Activated T-cell treated with anti-CD3 and anti-CD28 coated beads, Interleukin-2, amount 50 U/mL, for 4 hours (primary cell): ENCODE results near the gene ZNF32. TPM values are rescaled to one million over a fixed set of nuclear protein-coding genes. Genes with fewer than 3 reads are reported as not detected.

ENCODE experiments used
- ATAC-seq, 2 donors: fragments of 200-7000 bp; cut with Tn5 transposase; one replicate each; pipeline ENCODE4 v1.10.0; 2021
- DNase-seq: peaks from one replicate; pipeline ENCODE4 v3.0.0-alpha.2; 2020
- H3K27me3 Mint-ChIP-seq: one replicate; pipeline ENCODE4 v1.8.0; 2021; ENCODE audit warnings: low read depth, mixed read lengths
- H3K36me3 Mint-ChIP-seq: one replicate; pipeline ENCODE4 v1.8.0; 2022; ENCODE audit warnings: mixed read lengths; ENCODE audit not compliant: insufficient read depth
- H3K4me1 Mint-ChIP-seq: one replicate; pipeline ENCODE4 v1.8.0; 2021; ENCODE audit warnings: low read depth, mixed read lengths
- H3K4me3 Mint-ChIP-seq: one replicate; pipeline ENCODE4 v1.8.0; 2021; ENCODE audit warnings: mild to moderate bottlenecking, moderate library complexity, mixed read lengths
- H3K9me3 Mint-ChIP-seq: one replicate; pipeline ENCODE4 v1.8.0; 2021; ENCODE audit warnings: mixed read lengths
- total RNA-seq, 3 donors: library from RNA; stranded (reverse); gene quantifications; one replicate each; pipeline ENCODE4 v1.2.1, GENCODE V29; 2021

ZNF32 gene
- total RNA-seq, 3 donors from 2014 or later, result 17.8 to 23.6 (median 22.4) TPM

DNA sequence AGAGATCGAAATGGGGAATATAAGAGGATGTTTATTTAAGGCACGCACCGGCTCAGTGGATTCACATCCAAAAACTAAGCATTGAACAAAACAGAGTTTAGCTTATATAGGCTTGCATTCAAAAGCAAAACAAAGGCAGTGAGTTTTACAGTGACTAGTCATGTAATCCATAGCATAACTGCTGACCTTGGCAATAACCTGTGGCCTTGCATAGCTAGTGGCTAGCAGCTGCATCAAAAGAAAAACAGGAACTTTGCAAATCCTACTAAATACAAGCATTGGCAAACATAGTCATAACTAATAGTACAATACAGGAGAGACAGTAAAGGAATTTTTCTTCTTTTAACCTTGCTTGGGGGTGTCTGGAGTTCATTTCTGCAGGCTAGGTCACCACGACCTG, 52.1 kb downstream of the ZNF32 start:
- Mint-ChIP-seq H3K9me3 (peaks cover 5% of the 10 kb centered on the region), H3K4me3 (no peak overlapping the region), H3K36me3 (no peaks in the 10 kb centered on the region), H3K27me3 (no peaks in the 10 kb centered on the region), H3K4me1 (peaks cover 26% of the 10 kb centered on the region)
- DNase-seq, result no peak
- no peak for ATAC-seq

DNA sequence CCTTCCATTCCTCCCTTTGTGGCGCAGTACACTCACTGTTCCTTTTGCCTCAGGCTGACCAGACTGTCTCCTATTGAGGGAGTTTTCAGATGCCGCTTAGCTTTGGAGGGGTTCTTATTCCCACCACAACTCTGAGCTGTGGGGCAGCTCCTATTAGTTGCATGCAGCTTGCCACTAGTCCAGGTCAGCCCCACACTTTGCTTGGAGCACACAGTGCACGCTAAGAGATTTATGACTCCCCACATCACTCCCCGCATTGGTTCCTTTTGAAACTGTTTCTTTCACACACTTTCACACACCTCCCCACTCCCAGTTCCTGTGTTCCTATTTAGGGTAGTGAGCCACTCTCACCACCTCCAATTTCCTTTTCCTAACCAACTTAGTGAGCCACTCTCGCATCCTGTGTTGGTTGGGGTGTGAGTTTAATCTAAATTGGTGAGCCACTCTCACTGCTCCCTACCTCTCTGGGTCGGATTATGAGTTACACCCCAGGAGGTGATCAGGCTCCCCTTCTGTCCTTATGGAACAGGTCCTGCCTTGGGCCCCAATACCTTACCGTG, 52.9 kb downstream of the ZNF32 start:
- ATAC-seq (peak; percentile 78 to 89), DNase-seq (no peak)
- H3K4me3 Mint-ChIP-seq, result peak overlapping the region; percentile 69
- H3K36me3 Mint-ChIP-seq, result no peaks in the 10 kb centered on the region
- peaks cover 7% of the 10 kb centered on the region for H3K9me3 Mint-ChIP-seq
- H3K27me3 Mint-ChIP-seq, result no peaks in the 10 kb centered on the region
- H3K4me1 Mint-ChIP-seq, result peaks cover 26% of the 10 kb centered on the region

DNA sequence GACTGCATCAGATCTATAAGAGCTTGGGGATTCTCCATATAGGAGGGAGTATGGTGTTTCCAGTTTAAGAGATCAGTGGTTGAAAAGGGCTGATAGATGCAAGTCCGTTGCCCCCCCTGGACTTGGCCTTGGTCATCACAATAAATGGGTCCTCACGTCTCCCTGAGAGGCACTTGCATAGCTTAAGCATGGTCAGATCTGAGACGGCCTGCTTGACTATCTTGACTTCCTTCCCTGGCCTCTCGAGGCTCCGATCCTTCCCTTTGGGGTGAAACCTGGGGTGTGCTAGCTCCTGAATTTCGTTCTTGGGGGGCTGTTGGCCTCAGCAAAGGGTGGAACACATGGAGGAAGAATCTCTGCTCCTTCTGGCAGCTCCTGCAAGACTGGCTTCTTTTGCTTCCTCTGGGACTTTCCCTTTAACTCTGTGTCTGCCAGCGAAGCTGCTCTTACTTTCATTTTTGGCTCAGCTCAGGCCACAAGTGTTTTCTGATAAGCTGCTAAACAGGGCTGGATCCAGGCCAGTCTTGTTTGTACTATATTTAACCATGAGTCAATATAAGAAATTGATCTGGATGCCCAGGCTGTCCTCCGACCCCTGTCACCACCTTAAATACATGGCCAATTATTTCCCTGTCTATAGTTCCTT, 53.6 kb downstream of the ZNF32 start:
- peaks cover 26% of the 10 kb centered on the region for H3K4me1 Mint-ChIP-seq
- H3K4me3 Mint-ChIP-seq, result peak overlapping the region; percentile 69
- no peaks in the 10 kb centered on the region for H3K27me3 Mint-ChIP-seq
- ATAC-seq, result peak; percentile 69 to 74
- no peak for DNase-seq
- H3K36me3 Mint-ChIP-seq, result no peaks in the 10 kb centered on the region
- peaks cover 10% of the 10 kb centered on the region for H3K9me3 Mint-ChIP-seq

Other genes with a start within 250 kb of the ZNF32 start
- 100 to 1,000 TPM; 531 to 572 (median 556) TPM for gene HNRNPF, start 239.7 kb downstream of the ZNF32 start, total RNA-seq
- gene ZNF487, start 211.8 kb downstream of the ZNF32 start, total RNA-seq, result 1 to 10 TPM; 1.3 to 3.8 (median 1.6) TPM
- 1 to 10 TPM; 6.7 to 8.9 (median 8.3) TPM for gene ZNF239, start 74.3 kb downstream of the ZNF32 start, total RNA-seq
- 10 to 100 TPM in 1 of 3 donors, 1 to 10 TPM in 2; 7.7 to 10.1 (median 8.0) TPM for gene ZNF485, start 42.4 kb downstream of the ZNF32 start, total RNA-seq